CD14-positive monocyte (primary cell): ENCODE results near the gene GAPT. TPM values are rescaled to one million over a fixed set of nuclear protein-coding genes. Genes with fewer than 3 reads are reported as not detected.

ENCODE experiments used
- DNase-seq, 3 donors: peaks; one replicate each; pipeline ENCODE4 v3.0.0-alpha.2; 2011 to 2022
- H2AFZ ChIP-seq: 2 replicates; pipeline ENCODE4 v1.6.0; 2012; ENCODE audit warnings: mild to moderate bottlenecking, low read depth, low read length, inconsistent platforms; ENCODE audit not compliant: insufficient read depth, poor library complexity, severe bottlenecking
- H3K27ac ChIP-seq, 2 donors: 1 replicate in 1 of 2; 2 replicates in 1 of 2; pipeline ENCODE4 v1.5.1; 2012 to 2013; ENCODE audit warnings: low read length in 2 of 2, control low read depth in 1 of 2, inconsistent platforms in 1 of 2, low read depth in 1 of 2, mild to moderate bottlenecking in 1 of 2
- H3K27me3 ChIP-seq, 2 donors: one replicate each; pipeline versions ENCODE4 v1.6.0 to v1.6.1; 2011 to 2013; ENCODE audit warnings: low read length in 2 of 2; ENCODE audit not compliant: control insufficient read depth in 2 of 2, insufficient read depth in 2 of 2
- H3K36me3 ChIP-seq, 2 donors: replicated peaks in 1 of 2; 1 replicate in 1 of 2; 2 replicates in 1 of 2; pipeline versions ENCODE4 v1.5.1 to v1.6.1; 2012 to 2013; ENCODE audit warnings: low read length in 2 of 2, control low read depth in 1 of 2, inconsistent platforms in 1 of 2, mild to moderate bottlenecking in 1 of 2; ENCODE audit not compliant: insufficient read depth in 2 of 2, control insufficient read depth in 1 of 2
- H3K4me1 ChIP-seq, 2 donors: 1 replicate in 1 of 2; 2 replicates in 1 of 2; pipeline versions ENCODE4 v1.5.1 to v1.6.1; 2012 to 2013; ENCODE audit warnings: low read length in 2 of 2, control low read depth in 1 of 2, inconsistent platforms in 1 of 2, mild to moderate bottlenecking in 1 of 2, moderate library complexity in 1 of 2; ENCODE audit not compliant: insufficient read depth in 2 of 2, control insufficient read depth in 1 of 2
- H3K4me2 ChIP-seq: replicated peaks from 2 replicates; pipeline ENCODE3; 2012; ENCODE audit warnings: low read length, moderate library complexity, mild to moderate bottlenecking; ENCODE audit not compliant: poor library complexity, severe bottlenecking; ENCODE audit errors: extremely low read depth
- H3K4me3 ChIP-seq, 3 experiments: fragments of 200-600 bp in 1 of 3; sonication (generic) in 1 of 3; replicated peaks in 1 of 3; 1 replicate in 2 of 3; 2 replicates in 1 of 3; pipeline ENCODE4 v1.5.1; 2011 to 2013; ENCODE audit warnings: low read length in 3 of 3, mild to moderate bottlenecking in 3 of 3, control low read depth in 2 of 3, low read depth in 2 of 3, inconsistent platforms in 1 of 3, moderate library complexity in 1 of 3
- H3K79me2 ChIP-seq: 2 replicates; pipeline ENCODE4 v1.6.0; 2012; ENCODE audit warnings: mild to moderate bottlenecking, control low read depth, inconsistent platforms, low read length, moderate library complexity; ENCODE audit not compliant: insufficient read depth
- H3K9ac ChIP-seq: 2 replicates; pipeline ENCODE4 v1.6.0; 2017; ENCODE audit warnings: low read length, mild to moderate bottlenecking; ENCODE audit not compliant: insufficient read depth, poor library complexity, severe bottlenecking
- H3K9me3 ChIP-seq, 2 donors: replicated peaks in 1 of 2; 1 replicate in 1 of 2; 2 replicates in 1 of 2; pipeline versions ENCODE4 v1.5.1 to v1.6.1; 2012 to 2013; ENCODE audit warnings: low read length in 2 of 2, control low read depth in 1 of 2; ENCODE audit not compliant: control insufficient read depth in 1 of 2, insufficient read depth in 1 of 2
- H4K20me1 ChIP-seq: 2 replicates; pipeline ENCODE4 v1.6.0; 2012; ENCODE audit warnings: mild to moderate bottlenecking, low read length, control low read depth, moderate library complexity; ENCODE audit not compliant: insufficient read depth
- H3K27ac Mint-ChIP-seq, 7 donors: one replicate each; pipeline ENCODE4 v1.8.0; 2020; ENCODE audit warnings: mild to moderate bottlenecking in 7 of 7, mixed read lengths in 7 of 7, moderate library complexity in 6 of 7, inconsistent platforms in 2 of 7
- H3K27me3 Mint-ChIP-seq, 3 donors: one replicate each; pipeline ENCODE4 v1.8.0; 2021 to 2022; ENCODE audit warnings: low read depth in 3 of 3, mild to moderate bottlenecking in 3 of 3, mixed read lengths in 3 of 3, moderate library complexity in 3 of 3, inconsistent platforms in 1 of 3
- H3K36me3 Mint-ChIP-seq, 2 donors: one replicate each; pipeline ENCODE4 v1.8.0; 2020; ENCODE audit warnings: mixed read lengths in 2 of 2, inconsistent platforms in 1 of 2, mild to moderate bottlenecking in 1 of 2
- H3K4me1 Mint-ChIP-seq: one replicate; pipeline ENCODE4 v1.8.0; 2020; ENCODE audit warnings: mild to moderate bottlenecking, mixed read lengths
- H3K4me3 Mint-ChIP-seq, 2 donors: one replicate each; pipeline ENCODE4 v1.8.0; 2020; ENCODE audit warnings: mild to moderate bottlenecking in 2 of 2, mixed read lengths in 2 of 2, moderate library complexity in 1 of 2
- H3K9me3 Mint-ChIP-seq, 7 donors: one replicate each; pipeline ENCODE4 v1.8.0; 2020 to 2022; ENCODE audit warnings: mixed read lengths in 7 of 7, mild to moderate bottlenecking in 6 of 7, moderate library complexity in 6 of 7, inconsistent platforms in 2 of 7
- WGBS: methylation state at CpG from one replicate; pipeline ENCODE4 v1.1.5; 2013; ENCODE audit warnings: missing lambda C conversion rate; ENCODE audit not compliant: insufficient coverage; 5-methylcytosine and 5-hydroxymethylcytosine counted together
- intact Hi-C, 2 donors: fragments of 100-400 bp; cut with micrococcal nuclease; formaldehyde crosslinking; loops; one replicate each; pipeline versions ENCODE4 v1.15.0 to v1.15.1; 2023
- polyA plus RNA-seq, 3 donors: library from polyadenylated mRNA; depleted of rRNA in 1 of 3; unstranded in 2 of 3; stranded (reverse) in 1 of 3; fragments of 300-500 nt in 2 of 3; fragments of >200 nt in 1 of 3; fragmentation: Illumina TruSeq in 2 of 3; gene quantifications; 1 replicate in 2 of 3; 2 replicates in 1 of 3; pipeline ENCODE4 v1.2.3, GENCODE V29; 2012 to 2021
- TF ChIP-seq, protein P1 (sequence below): fragments of 200-600 bp; IDR thresholded peaks from one replicate; pipeline ENCODE4 v1.8.0; 2022; ENCODE audit warnings: antibody characterized with exemption, mild to moderate bottlenecking

Gene GAPT
- polyA plus RNA-seq, 3 donors = 46.7 to 173 (median 103) TPM

DNA sequence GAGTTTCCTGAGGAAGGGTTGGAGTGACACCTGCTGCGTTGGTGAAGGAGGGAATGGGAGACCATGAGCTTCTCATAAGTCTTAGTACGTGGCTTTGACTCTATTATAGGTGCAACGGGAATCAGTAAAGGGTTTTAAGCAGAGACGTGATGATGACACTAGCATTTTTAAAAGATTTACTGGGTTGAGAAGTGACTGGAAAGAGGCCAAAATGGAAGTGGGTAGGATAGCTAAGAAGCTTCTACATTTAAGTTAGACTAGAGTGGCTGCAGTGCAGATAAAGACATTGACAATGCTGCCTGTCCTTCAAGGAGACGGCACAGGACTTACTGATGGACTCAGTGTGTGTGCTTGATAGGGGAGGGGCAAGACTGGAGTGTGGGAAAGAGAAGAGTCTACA lies 6.2 kb downstream of the GAPT start:
- no peak for DNase-seq
- H3K36me3 ChIP-seq = peaks cover 17 to 24% of the 10 kb centered on the region in 2 donors
- peak overlapping the region in 1 of 2 donors; percentile 52 for H3K4me3 Mint-ChIP-seq
- H3K4me2 ChIP-seq = no peak overlapping the region
- H2AFZ ChIP-seq = no peak overlapping the region
- H3K4me1 ChIP-seq = peaks cover 62 to 75% of the 10 kb centered on the region in 2 donors
- no peak overlapping the region for H3K9ac ChIP-seq
- intact Hi-C loops = no loop called here
- peak overlapping the region in 1 of 2 donors; percentile 75 for H3K27ac ChIP-seq
- peaks cover 64% of the 10 kb centered on the region for H3K79me2 ChIP-seq
- H3K27ac Mint-ChIP-seq = peak overlapping the region in 6 of 7 donors; percentile 22 to 85 (median 70)
- peaks cover 0 to 3% of the 10 kb centered on the region in 2 donors for H3K9me3 ChIP-seq
- peaks cover 0 to 5% (median 2%) of the 10 kb centered on the region in 7 donors for H3K9me3 Mint-ChIP-seq
- WGBS = 23% methylated on average over 5 of the region's 5 CpGs
- no peak overlapping the region for H3K4me3 ChIP-seq
- H3K27me3 Mint-ChIP-seq = no peaks in the 10 kb centered on the region
- peaks cover 77% of the 10 kb centered on the region for H3K4me1 Mint-ChIP-seq
- peaks cover 32 to 40% of the 10 kb centered on the region in 2 donors for H3K36me3 Mint-ChIP-seq
- H4K20me1 ChIP-seq = no peaks in the 10 kb centered on the region
- no peaks in the 10 kb centered on the region for H3K27me3 ChIP-seq
- TF ChIP-seq, protein P1, sequence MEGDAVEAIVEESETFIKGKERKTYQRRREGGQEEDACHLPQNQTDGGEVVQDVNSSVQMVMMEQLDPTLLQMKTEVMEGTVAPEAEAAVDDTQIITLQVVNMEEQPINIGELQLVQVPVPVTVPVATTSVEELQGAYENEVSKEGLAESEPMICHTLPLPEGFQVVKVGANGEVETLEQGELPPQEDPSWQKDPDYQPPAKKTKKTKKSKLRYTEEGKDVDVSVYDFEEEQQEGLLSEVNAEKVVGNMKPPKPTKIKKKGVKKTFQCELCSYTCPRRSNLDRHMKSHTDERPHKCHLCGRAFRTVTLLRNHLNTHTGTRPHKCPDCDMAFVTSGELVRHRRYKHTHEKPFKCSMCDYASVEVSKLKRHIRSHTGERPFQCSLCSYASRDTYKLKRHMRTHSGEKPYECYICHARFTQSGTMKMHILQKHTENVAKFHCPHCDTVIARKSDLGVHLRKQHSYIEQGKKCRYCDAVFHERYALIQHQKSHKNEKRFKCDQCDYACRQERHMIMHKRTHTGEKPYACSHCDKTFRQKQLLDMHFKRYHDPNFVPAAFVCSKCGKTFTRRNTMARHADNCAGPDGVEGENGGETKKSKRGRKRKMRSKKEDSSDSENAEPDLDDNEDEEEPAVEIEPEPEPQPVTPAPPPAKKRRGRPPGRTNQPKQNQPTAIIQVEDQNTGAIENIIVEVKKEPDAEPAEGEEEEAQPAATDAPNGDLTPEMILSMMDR = no peak

DNA sequence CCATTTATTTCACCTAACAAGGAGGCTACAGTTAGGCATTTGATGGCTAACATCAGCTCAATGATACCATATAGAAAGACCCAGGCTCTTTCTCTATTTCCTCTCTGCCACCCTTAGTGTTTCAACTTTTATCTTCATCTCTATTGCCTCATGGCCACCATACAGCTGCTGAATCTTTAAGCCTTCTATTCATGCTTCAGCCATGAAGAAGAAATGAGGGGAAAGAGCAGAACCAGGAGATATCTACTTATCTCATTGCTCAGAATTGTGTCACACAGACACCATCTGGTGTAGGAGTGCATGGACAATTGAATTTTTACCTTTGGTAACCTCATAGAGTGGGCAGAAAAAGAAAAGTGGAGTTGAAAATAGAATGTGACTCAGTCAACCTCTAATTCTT lies 6.7 kb downstream of the GAPT start:
- TF ChIP-seq, protein P1 = no peak
- H3K27me3 Mint-ChIP-seq = no peaks in the 10 kb centered on the region
- H3K36me3 Mint-ChIP-seq = peaks cover 32 to 40% of the 10 kb centered on the region in 2 donors
- H3K4me1 ChIP-seq = peaks cover 62 to 73% of the 10 kb centered on the region in 2 donors
- intact Hi-C loops = no loop called here
- peak overlapping the region in 1 of 2 donors; percentile 75 for H3K27ac ChIP-seq
- H3K4me2 ChIP-seq = no peak overlapping the region
- no peaks in the 10 kb centered on the region for H3K27me3 ChIP-seq
- H3K9me3 ChIP-seq = peaks cover 0 to 3% of the 10 kb centered on the region in 2 donors
- H3K27ac Mint-ChIP-seq = peak overlapping the region in 3 of 7 donors; percentile 73 to 85 (median 77)
- no peak for DNase-seq
- no peaks in the 10 kb centered on the region for H4K20me1 ChIP-seq
- H2AFZ ChIP-seq = no peak overlapping the region
- H3K9ac ChIP-seq = no peak overlapping the region
- no peak overlapping the region for H3K4me3 Mint-ChIP-seq
- peaks cover 58% of the 10 kb centered on the region for H3K79me2 ChIP-seq
- peaks cover 17 to 24% of the 10 kb centered on the region in 2 donors for H3K36me3 ChIP-seq
- peaks cover 0 to 5% (median 2%) of the 10 kb centered on the region in 7 donors for H3K9me3 Mint-ChIP-seq
- H3K4me1 Mint-ChIP-seq = peaks cover 79% of the 10 kb centered on the region
- peak overlapping the region in 1 of 3 experiments; percentile 6 for H3K4me3 ChIP-seq
